Psoas muscle (tissue), 8 donors: ENCODE results near the gene PROC. TPM values are rescaled to one million over a fixed set of nuclear protein-coding genes. Genes with fewer than 3 reads are reported as not detected.

Experiments used
- ATAC-seq, 4 donors: fragments of 200-7000 bp; cut with Tn5 transposase; one replicate each; pipeline ENCODE4 v1.9.1; 2020; ENCODE audit warnings: moderate library complexity in 3 of 4, mild to moderate bottlenecking in 2 of 4
- DNase-seq, 2 donors: peaks; one replicate each; pipeline ENCODE4 v3.0.0-alpha.2; 2020
- H3K27ac ChIP-seq: fragments of 200-600 bp; one replicate; pipeline ENCODE4 v1.8.0; 2022
- H3K27me3 ChIP-seq, 3 donors: fragments of 200-600 bp in 1 of 3; one replicate each; pipeline versions ENCODE4 v1.6.1 to v1.8.0; 2013 to 2022; ENCODE audit warnings: low read length in 2 of 3, mild to moderate bottlenecking in 2 of 3, moderate library complexity in 1 of 3; ENCODE audit not compliant: insufficient read depth in 3 of 3
- H3K36me3 ChIP-seq, 2 donors: fragments of 200-600 bp in 1 of 2; one replicate each; pipeline versions ENCODE4 v1.6.1 to v1.8.0; 2013 to 2022; ENCODE audit warnings: low read depth in 1 of 2, mild to moderate bottlenecking in 1 of 2, moderate library complexity in 1 of 2; ENCODE audit not compliant: insufficient read depth in 1 of 2
- H3K4me1 ChIP-seq: fragments of 200-600 bp; one replicate; pipeline ENCODE4 v1.8.0; 2022
- H3K4me3 ChIP-seq: fragments of 200-600 bp; one replicate; pipeline ENCODE4 v1.8.0; 2022; ENCODE audit warnings: mild to moderate bottlenecking
- H3K9me3 ChIP-seq: fragments of 200-600 bp; one replicate; pipeline ENCODE4 v1.8.0; 2022
- WGBS, 3 donors: extraction: QIAGEN DNeasy Blood & Tissue Kit; methylation state at CpG; one replicate each; pipeline versions ENCODE4 v1.1.6 to v1.1.7; 2013; 5-methylcytosine and 5-hydroxymethylcytosine counted together
- intact Hi-C, 2 donors: fragments of 100-400 bp; cut with DNase I; formaldehyde crosslinking; loops; one replicate each; pipeline versions ENCODE4 v1.11.0 to v1.14.2; 2022
- polyA plus RNA-seq, 3 donors: library from polyadenylated mRNA; stranded (reverse); fragments of 200-250 nt; gene quantifications; one replicate each; pipeline ENCODE4 v1.2.3, GENCODE V29; 2013
- total RNA-seq, 4 donors: library from RNA; stranded (reverse); fragmentation: NEBNext Ultra II Directional in 2 of 4; extraction: Animal tissue kit (Norgen Biotek cat#: 25700) in 2 of 4; gene quantifications; one replicate each; pipeline versions ENCODE4 v1.2.1 to v1.2.4, GENCODE V29; 2021 to 2023
- TF ChIP-seq, protein P1 (sequence below): fragments of 200-600 bp; IDR thresholded peaks from one replicate; pipeline ENCODE4 v1.8.0; 2022; ENCODE audit warnings: antibody characterized with exemption
- donor health status: healthy with polysubstance abuse.
- donor health status: DM: no; HTN: no; CAD: no; lungs with moderate emphysema.
- donor health status: Bipolar disorder and iron deficiency.
- donor health status: healthy.
- donor health status: DM: yes; HTN: yes; CAD: no.
- donor health status: DM: no; HTN: no; CAD: no.
- donor health status: DM: no; HTN: no; CAD: no.
- donor health status: DM: yes; HTN: yes; CAD: no.

The PROC gene
- total and polyA plus RNA-seq, 7 donors, result 0.05 to 0.60 TPM; not detected in 5

GRCh38 chr2:127404466-127405254, 13.6 kb upstream of the PROC start:
- no peak overlapping the region for H3K4me3 ChIP-seq
- H3K27me3 ChIP-seq, result no peaks in the 10 kb centered on the region
- intact Hi-C loops, result no loop called here
- DNase-seq (no peak), ATAC-seq (no peak)
- peaks cover 18% of the 10 kb centered on the region for H3K4me1 ChIP-seq
- TF ChIP-seq, protein P1, sequence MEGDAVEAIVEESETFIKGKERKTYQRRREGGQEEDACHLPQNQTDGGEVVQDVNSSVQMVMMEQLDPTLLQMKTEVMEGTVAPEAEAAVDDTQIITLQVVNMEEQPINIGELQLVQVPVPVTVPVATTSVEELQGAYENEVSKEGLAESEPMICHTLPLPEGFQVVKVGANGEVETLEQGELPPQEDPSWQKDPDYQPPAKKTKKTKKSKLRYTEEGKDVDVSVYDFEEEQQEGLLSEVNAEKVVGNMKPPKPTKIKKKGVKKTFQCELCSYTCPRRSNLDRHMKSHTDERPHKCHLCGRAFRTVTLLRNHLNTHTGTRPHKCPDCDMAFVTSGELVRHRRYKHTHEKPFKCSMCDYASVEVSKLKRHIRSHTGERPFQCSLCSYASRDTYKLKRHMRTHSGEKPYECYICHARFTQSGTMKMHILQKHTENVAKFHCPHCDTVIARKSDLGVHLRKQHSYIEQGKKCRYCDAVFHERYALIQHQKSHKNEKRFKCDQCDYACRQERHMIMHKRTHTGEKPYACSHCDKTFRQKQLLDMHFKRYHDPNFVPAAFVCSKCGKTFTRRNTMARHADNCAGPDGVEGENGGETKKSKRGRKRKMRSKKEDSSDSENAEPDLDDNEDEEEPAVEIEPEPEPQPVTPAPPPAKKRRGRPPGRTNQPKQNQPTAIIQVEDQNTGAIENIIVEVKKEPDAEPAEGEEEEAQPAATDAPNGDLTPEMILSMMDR, result no peak
- peak overlapping the region; percentile 96 for H3K27ac ChIP-seq
- WGBS, 3 donors, result 82 to 86% (median 85%) methylated on average over 7 of the region's 7 CpGs
- no peaks in the 10 kb centered on the region for H3K36me3 ChIP-seq
- H3K9me3 ChIP-seq, result no peaks in the 10 kb centered on the region

DNA sequence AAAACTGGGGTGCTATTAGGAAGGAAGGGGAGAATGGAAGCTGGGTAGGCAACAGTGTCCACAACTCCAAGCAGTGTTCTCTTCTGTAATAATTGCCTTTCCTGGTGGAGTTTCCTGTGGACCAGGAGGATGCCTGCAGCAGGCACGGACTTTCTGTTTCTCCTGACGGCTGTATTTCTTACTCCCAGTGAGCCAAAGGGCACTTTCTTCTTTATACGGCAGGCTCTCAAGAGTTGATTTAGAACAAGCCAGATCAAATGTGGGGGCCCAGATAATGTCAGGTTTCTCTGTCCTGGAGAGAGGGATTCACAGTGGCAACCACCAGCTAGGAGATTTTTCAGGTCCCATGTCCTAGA, 13.0 kb upstream of the PROC start:
- Histone ChIP-seq H3K36me3 (no peaks in the 10 kb centered on the region), H3K27ac (peak overlapping the region; percentile 96), H3K4me1 (peaks cover 19% of the 10 kb centered on the region), H3K9me3 (no peaks in the 10 kb centered on the region), H3K27me3 (no peaks in the 10 kb centered on the region), H3K4me3 (no peak overlapping the region)
- TF ChIP-seq, protein P1, result no peak
- ATAC-seq, result no peak
- 49 to 68% (median 66%) methylated on average over 3 of the region's 3 CpGs for WGBS, 3 donors
- intact Hi-C loops, result no loop called here
- DNase-seq, result no peak

- Histone ChIP-seq H3K4me3 (no peak overlapping the region), H3K36me3 (no peaks in the 10 kb centered on the region), H3K4me1 (peaks cover 31% of the 10 kb centered on the region), H3K27ac (peak overlapping the region; percentile 96), H3K27me3 (no peaks in the 10 kb centered on the region), H3K9me3 (no peaks in the 10 kb centered on the region)
- 98 to 100% (median 100%) methylated on average over 2 of the region's 2 CpGs for WGBS, 3 donors
- intact Hi-C loops, result no loop called here
- no peak for DNase-seq
- TF ChIP-seq, protein P1, result no peak
- no peak for ATAC-seq
Measured at GRCh38 chr2:127406454-127406853, 11.8 kb upstream of the PROC start.

DNA sequence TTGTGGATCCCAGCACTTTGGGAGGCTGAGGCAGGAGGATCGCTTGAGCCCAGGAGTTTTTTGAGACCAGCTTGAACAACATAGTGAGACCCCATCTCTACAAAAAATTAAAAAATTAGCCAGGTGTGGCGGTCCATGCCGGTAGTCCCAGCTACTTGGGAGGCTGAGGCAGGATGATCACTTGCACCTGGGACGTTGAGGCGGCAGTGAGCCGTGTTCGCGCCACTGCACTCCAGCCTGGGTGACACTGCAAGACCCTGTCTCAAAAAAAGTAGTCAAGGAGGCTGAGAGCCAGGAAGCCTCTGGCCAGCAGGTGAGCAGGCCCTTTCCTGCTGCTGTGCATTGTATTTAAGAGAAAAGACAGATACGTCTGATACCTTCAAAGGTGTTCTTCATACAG, 11.1 kb upstream of the PROC start:
- Histone ChIP-seq H3K4me3 (no peak overlapping the region), H3K9me3 (no peaks in the 10 kb centered on the region), H3K27me3 (no peaks in the 10 kb centered on the region), H3K36me3 (no peaks in the 10 kb centered on the region), H3K27ac (peak overlapping the region; percentile 96), H3K4me1 (peaks cover 34% of the 10 kb centered on the region)
- DNase-seq (no peak), ATAC-seq (no peak)
- TF ChIP-seq, protein P1, result no peak
- intact Hi-C loops, result no loop called here
- WGBS, 3 donors, result 94 to 97% (median 95%) methylated on average over 9 of the region's 9 CpGs

DNA sequence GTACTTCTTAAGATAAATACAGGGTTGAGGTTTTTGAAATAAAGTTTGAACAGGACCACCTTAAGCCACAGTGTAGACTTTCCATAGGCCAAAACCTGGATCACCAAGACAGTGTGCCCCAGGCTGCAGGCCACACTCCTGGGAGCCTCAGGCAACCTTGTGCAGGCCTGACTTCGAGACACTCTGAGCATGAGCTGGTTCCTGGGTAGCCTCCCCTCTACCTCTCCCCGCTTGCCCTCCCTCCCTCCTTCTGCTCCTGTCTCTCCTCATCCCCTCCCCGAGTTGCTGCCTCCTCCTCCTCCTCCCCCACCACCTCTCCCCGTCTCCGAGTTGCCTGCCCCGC, 10.6 kb upstream of the PROC start:
- Histone ChIP-seq H3K4me3 (no peak overlapping the region), H3K36me3 (no peaks in the 10 kb centered on the region), H3K9me3 (no peaks in the 10 kb centered on the region), H3K27me3 (no peaks in the 10 kb centered on the region), H3K4me1 (peaks cover 37% of the 10 kb centered on the region), H3K27ac (peak overlapping the region; percentile 96)
- 2 to 5% (median 2%) methylated on average over 6 of the region's 6 CpGs for WGBS, 3 donors
- intact Hi-C loops, result no loop called here
- TF ChIP-seq, protein P1, result no peak
- DNase-seq, result no peak
- ATAC-seq, result peak; percentile 20 to 30 (median 27)
